H1 (cell line): ENCODE results near the gene DGCR8. TPM values are rescaled to one million over a fixed set of nuclear protein-coding genes. Genes with fewer than 3 reads are reported as not detected.

Experiments
- EZH2 ChIP-seq: fragments of 200-600 bp; sonication (generic); IDR thresholded peaks from 2 replicates; pipeline ENCODE4 v1.7.1; 2012; ENCODE audit warnings: low read depth, mild to moderate bottlenecking, moderate library complexity, low read length, inconsistent platforms; ENCODE audit not compliant: severe bottlenecking
- PHF8 ChIP-seq: fragments of 200-600 bp; sonication (generic); conservative IDR thresholded peaks from 2 replicates; pipeline ENCODE4 v1.7.1; 2012; ENCODE audit warnings: low read depth, mild to moderate bottlenecking, inconsistent platforms, low read length, moderate library complexity
- RNF2 ChIP-seq: fragments of 200-900, 300-1000 bp; sonication (generic); IDR thresholded peaks from 2 replicates; pipeline ENCODE4 v1.7.1; 2016; ENCODE audit warnings: borderline replicate concordance, low read depth, mild to moderate bottlenecking, antibody characterized with exemption, low read length; ENCODE audit not compliant: poor library complexity, severe bottlenecking; ENCODE audit errors: missing control alignments
- TAF7 ChIP-seq: optimal IDR thresholded peaks from 2 replicates; pipeline ENCODE3; 2011; ENCODE audit warnings: low read depth, mild to moderate bottlenecking, inconsistent platforms, low read length, moderate library complexity, borderline replicate concordance
- polyA plus RNA-seq, 7 experiments: library from polyadenylated mRNA; depleted of rRNA in 3 of 7; stranded (reverse) in 5 of 7; unstranded in 2 of 7; fragments of >200 nt in 5 of 7; fragments of 200-250 nt in 2 of 7; gene quantifications; 1 replicate in 5 of 7; 2 replicates in 1 of 7; 4 replicates in 1 of 7; pipeline versions ENCODE4 v1.2.1 to v1.2.3, GENCODE V29; 2011 to 2013; ENCODE audit warnings: missing spikeins in 2 of 7, mixed read lengths in 2 of 7
- total RNA-seq: library from RNA; stranded (reverse); fragmentation: NEBNext Ultra II Directional; extraction: Animal tissue kit (Norgen Biotek cat#: 25700); gene quantifications from 2 replicates; pipeline ENCODE4 v1.2.1, GENCODE V29; 2021

The DGCR8 gene
- total and polyA plus RNA-seq, 2 of the 8 experiments (the other 6 are each of a cell fraction or from before 2014, with no cell fraction given) = 23.7 to 43.7 TPM

GRCh38 chr22:20033045-20033706 lies 46.9 kb upstream of the DGCR8 start (continued):
- TF ChIP-seq EZH2 (no peak), PHF8 (no peak), TAF7 (no peak), RNF2 (no peak)
